HUES6 (cell line): Measurements from ENCODE around the gene OR51B2.

Experiments
- H3K27ac ChIP-seq: 2 replicates; pipeline ENCODE4 v1.7.0; 2013; ENCODE audit warnings: low read depth, mild to moderate bottlenecking, low read length, inconsistent platforms
- H3K27me3 ChIP-seq: 2 replicates; pipeline ENCODE4 v1.6.1; 2013; ENCODE audit warnings: low read length; ENCODE audit not compliant: control insufficient read depth, insufficient read depth
- H3K36me3 ChIP-seq: 2 replicates; pipeline ENCODE4 v1.6.1; 2013; ENCODE audit warnings: low read length; ENCODE audit not compliant: control insufficient read depth, insufficient read depth
- H3K4me1 ChIP-seq: 2 replicates; pipeline ENCODE4 v1.6.1; 2013; ENCODE audit warnings: low read length; ENCODE audit not compliant: control insufficient read depth, insufficient read depth
- H3K4me3 ChIP-seq: 2 replicates; pipeline ENCODE4 v1.5.1; 2013; ENCODE audit warnings: low read depth, low read length
- H3K9ac ChIP-seq: one replicate; pipeline ENCODE4 v1.6.1; 2013; ENCODE audit warnings: mild to moderate bottlenecking, low read length
- H3K9me3 ChIP-seq: 2 replicates; pipeline ENCODE4 v1.6.1; 2013; ENCODE audit warnings: low read depth, low read length; ENCODE audit not compliant: control insufficient read depth, insufficient read depth

Gene OR51B2

GRCh38 chr11:5281596-5281995 is 42.5 kb downstream of the OR51B2 start:
- H3K4me3 ChIP-seq, result no peak overlapping the region
- no peaks in the 10 kb centered on the region for H3K36me3 ChIP-seq
- H3K4me1 ChIP-seq, result peaks cover 5% of the 10 kb centered on the region
- no peak overlapping the region for H3K27ac ChIP-seq
- H3K27me3 ChIP-seq, result no peaks in the 10 kb centered on the region
- H3K9ac ChIP-seq, result no peak overlapping the region
- no peaks in the 10 kb centered on the region for H3K9me3 ChIP-seq

- no peak overlapping the region for H3K9ac ChIP-seq
- no peaks in the 10 kb centered on the region for H3K27me3 ChIP-seq
- no peaks in the 10 kb centered on the region for H3K9me3 ChIP-seq
- no peak overlapping the region for H3K4me3 ChIP-seq
- H3K27ac ChIP-seq, result no peak overlapping the region
- peaks cover 5% of the 10 kb centered on the region for H3K4me1 ChIP-seq
- H3K36me3 ChIP-seq, result no peaks in the 10 kb centered on the region
Observed at GRCh38 chr11:5280582-5281102, 43.5 kb downstream of the OR51B2 start.

GRCh38 chr11:5279471-5280090 is 44.5 kb downstream of the OR51B2 start:
- no peak overlapping the region for H3K4me3 ChIP-seq
- no peaks in the 10 kb centered on the region for H3K36me3 ChIP-seq
- H3K9ac ChIP-seq, result no peak overlapping the region
- H3K4me1 ChIP-seq, result peaks cover 7% of the 10 kb centered on the region
- no peaks in the 10 kb centered on the region for H3K27me3 ChIP-seq
- no peak overlapping the region for H3K27ac ChIP-seq
- no peaks in the 10 kb centered on the region for H3K9me3 ChIP-seq

GRCh38 chr11:5277807-5278382 is 46.2 kb downstream of the OR51B2 start:
- Histone ChIP-seq H3K4me3 (no peak overlapping the region), H3K9me3 (no peaks in the 10 kb centered on the region), H3K27ac (no peak overlapping the region), H3K36me3 (no peaks in the 10 kb centered on the region), H3K4me1 (peaks cover 12% of the 10 kb centered on the region), H3K27me3 (no peaks in the 10 kb centered on the region), H3K9ac (no peak overlapping the region)

- H3K36me3 ChIP-seq, result no peaks in the 10 kb centered on the region
- no peaks in the 10 kb centered on the region for H3K27me3 ChIP-seq
- no peaks in the 10 kb centered on the region for H3K9me3 ChIP-seq
- H3K4me3 ChIP-seq, result no peak overlapping the region
- H3K27ac ChIP-seq, result no peak overlapping the region
- H3K9ac ChIP-seq, result no peak overlapping the region
- peaks cover 12% of the 10 kb centered on the region for H3K4me1 ChIP-seq
Observed at GRCh38 chr11:5276697-5277096, 47.4 kb downstream of the OR51B2 start.

- Histone ChIP-seq H3K27ac (no peak overlapping the region), H3K27me3 (no peaks in the 10 kb centered on the region), H3K36me3 (no peaks in the 10 kb centered on the region), H3K4me3 (no peak overlapping the region), H3K9ac (no peak overlapping the region), H3K9me3 (no peaks in the 10 kb centered on the region), H3K4me1 (peaks cover 8% of the 10 kb centered on the region; the same call in 1 of the 2 replicates)
Observed at GRCh38 chr11:5275369-5276110, 48.6 kb downstream of the OR51B2 start.

GRCh38 chr11:5274395-5274794 is 49.7 kb downstream of the OR51B2 start:
- Histone ChIP-seq H3K9me3 (no peaks in the 10 kb centered on the region), H3K4me1 (peaks cover 7% of the 10 kb centered on the region; the same call in 1 of the 2 replicates), H3K4me3 (no peak overlapping the region), H3K9ac (no peak overlapping the region), H3K27me3 (no peaks in the 10 kb centered on the region), H3K27ac (no peak overlapping the region), H3K36me3 (no peaks in the 10 kb centered on the region)
